Measurements from ENCODE around the gene FNDC11. TPM values are rescaled to one million over a fixed set of nuclear protein-coding genes. Genes with fewer than 3 reads are reported as not detected.
"Not testable (repeated sequence)": the region's sequence is repeated elsewhere in the genome, so short reads cannot be mapped to it uniquely, and the experiment has no call there.

FNDC11 gene
- total RNA-seq, 1 donor from 2014 or later, result 1.3 TPM

- no peaks in the 10 kb centered on the region for H3K4me1 Mint-ChIP-seq (ENCODE audit: unreplicated experiment)
- H3K27ac Mint-ChIP-seq (ENCODE audit: unreplicated experiment), result no peak overlapping the region
- peaks cover 3% of the 10 kb centered on the region for H3K9me3 Mint-ChIP-seq (ENCODE audit: unreplicated experiment)
- H3K27me3 Mint-ChIP-seq (ENCODE audit: unreplicated experiment), result peaks cover 8% of the 10 kb centered on the region
- peaks cover 23% of the 10 kb centered on the region for H3K36me3 Mint-ChIP-seq (ENCODE audit: low read depth, unreplicated experiment)
- TF ChIP-seq CTCF (IDR thresholded peaks at IDR 0.05; ENCODE audit: unreplicated experiment), result no peak
- peak overlapping the region; percentile 28 for H3K4me3 Mint-ChIP-seq (ENCODE audit: unreplicated experiment)
- DNase-seq (ENCODE audit: low spot score), result no peak
These were observed 45.7 kb upstream of the FNDC11 start for GRCh38 chr20:63508072-63508768.

GRCh38 chr20:63509088-63509564, 44.8 kb upstream of the FNDC11 start:
- H3K27me3 Mint-ChIP-seq (ENCODE audit: unreplicated experiment), result peaks cover 8% of the 10 kb centered on the region

GRCh38 chr20:63513207-63513606, 40.8 kb upstream of the FNDC11 start:
- Mint-ChIP-seq H3K36me3 (ENCODE audit: low read depth, unreplicated experiment) (peaks cover 18% of the 10 kb centered on the region), H3K4me3 (ENCODE audit: unreplicated experiment) (no peak overlapping the region), H3K27ac (ENCODE audit: unreplicated experiment) (peak overlapping the region; percentile 36), H3K27me3 (ENCODE audit: unreplicated experiment) (peaks cover 9% of the 10 kb centered on the region), H3K9me3 (ENCODE audit: unreplicated experiment) (no peaks in the 10 kb centered on the region), H3K4me1 (ENCODE audit: unreplicated experiment) (peaks cover 4% of the 10 kb centered on the region)
- DNase-seq (ENCODE audit: low spot score), result no peak
- no peak for TF ChIP-seq CTCF (IDR thresholded peaks at IDR 0.05; ENCODE audit: unreplicated experiment)

More at GRCh38 chr20:63509088-63509564, 44.8 kb upstream of the FNDC11 start:
- H3K9me3 Mint-ChIP-seq (ENCODE audit: unreplicated experiment), result peaks cover under 1% of the 10 kb centered on the region
- H3K36me3 Mint-ChIP-seq (ENCODE audit: low read depth, unreplicated experiment), result peaks cover 26% of the 10 kb centered on the region
- no peak for DNase-seq (ENCODE audit: low spot score)
- no peaks in the 10 kb centered on the region for H3K4me1 Mint-ChIP-seq (ENCODE audit: unreplicated experiment)
- TF ChIP-seq CTCF (IDR thresholded peaks at IDR 0.05; ENCODE audit: unreplicated experiment), result no peak
- no peak overlapping the region for H3K27ac Mint-ChIP-seq (ENCODE audit: unreplicated experiment)
- no peak overlapping the region for H3K4me3 Mint-ChIP-seq (ENCODE audit: unreplicated experiment)

GRCh38 chr20:63514520-63514919, 39.4 kb upstream of the FNDC11 start:
- DNase-seq (ENCODE audit: low spot score); H3K4me1 Mint-ChIP-seq (ENCODE audit: unreplicated experiment); H3K4me3 Mint-ChIP-seq (ENCODE audit: unreplicated experiment); H3K27me3 Mint-ChIP-seq (ENCODE audit: unreplicated experiment); H3K9me3 Mint-ChIP-seq (ENCODE audit: unreplicated experiment); H3K27ac Mint-ChIP-seq (ENCODE audit: unreplicated experiment): not testable (repeated sequence)
- H3K36me3 Mint-ChIP-seq (ENCODE audit: low read depth, unreplicated experiment), result peaks cover 14% of the 10 kb centered on the region

- peaks cover 11% of the 10 kb centered on the region for H3K27me3 Mint-ChIP-seq (ENCODE audit: unreplicated experiment)
- no peaks in the 10 kb centered on the region for H3K9me3 Mint-ChIP-seq (ENCODE audit: unreplicated experiment)
- H3K4me3 Mint-ChIP-seq (ENCODE audit: unreplicated experiment), result peak overlapping the region; percentile 79
- peaks cover 5% of the 10 kb centered on the region for H3K4me1 Mint-ChIP-seq (ENCODE audit: unreplicated experiment)
- no peak for DNase-seq (ENCODE audit: low spot score)
- H3K27ac Mint-ChIP-seq (ENCODE audit: unreplicated experiment), result no peak overlapping the region
- TF ChIP-seq CTCF (IDR thresholded peaks at IDR 0.05; ENCODE audit: unreplicated experiment), result no peak
- H3K36me3 Mint-ChIP-seq (ENCODE audit: low read depth, unreplicated experiment), result peaks cover 14% of the 10 kb centered on the region
These were observed 36.3 kb upstream of the FNDC11 start for GRCh38 chr20:63517376-63518309.

All from endothelial cell (in vitro differentiated cells).